HK-2 (cell line): Measurements from ENCODE around the gene CCDC102B.
"Not testable (repeated sequence)": the region's sequence is repeated elsewhere in the genome, so short reads cannot be mapped to it uniquely, and the experiment has no call there.

ENCODE experiments used
- DNase-seq: peaks from one replicate; pipeline ENCODE4 v3.0.0-alpha.2; 2018; ENCODE audit not compliant: unreplicated experiment

CCDC102B gene

GRCh38 chr18:68909579-68909978, 111.7 kb downstream of the CCDC102B start:
- no peak for DNase-seq

DNA sequence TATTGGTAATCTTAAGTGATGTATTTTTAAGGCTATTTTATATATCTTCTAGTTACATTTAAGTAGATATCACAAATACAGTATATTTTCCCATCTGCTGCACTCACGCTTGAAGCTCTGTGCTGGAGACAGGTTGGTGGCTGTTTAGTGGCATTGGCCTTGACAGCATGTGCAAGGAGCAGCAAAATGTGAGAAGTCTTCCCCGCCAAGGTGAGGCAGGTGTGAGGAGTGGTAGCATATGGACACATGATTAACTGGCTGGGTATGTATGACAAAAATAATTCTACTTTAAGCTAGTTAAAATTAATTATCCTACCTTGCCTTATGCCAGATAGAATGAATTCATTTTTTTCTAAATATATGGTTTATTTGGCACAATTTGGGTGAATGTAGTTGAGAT, 117.2 kb downstream of the CCDC102B start:
- DNase-seq, result no peak

GRCh38 chr18:68916734-68917133, 118.9 kb downstream of the CCDC102B start:
- DNase-seq, result peak; percentile 44

DNA sequence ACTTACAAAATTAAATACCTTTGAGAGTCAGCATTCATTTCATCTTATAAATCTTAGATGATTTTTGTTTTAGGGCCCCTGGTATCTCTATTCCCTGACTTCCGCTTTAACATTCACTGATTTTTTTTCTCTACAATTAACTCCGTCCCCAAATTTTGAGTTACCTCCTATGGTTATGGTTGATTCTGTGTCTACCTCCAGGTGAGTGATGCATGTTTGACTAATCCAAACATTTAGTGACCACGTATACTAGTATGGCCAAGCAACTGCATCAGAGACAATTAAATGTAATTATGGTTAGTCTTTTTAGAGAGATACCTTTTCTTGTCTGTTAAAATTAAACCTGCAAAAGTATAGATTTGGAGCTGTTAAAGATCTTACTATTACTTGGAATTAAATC, 120.3 kb downstream of the CCDC102B start:
- DNase-seq, result no peak

GRCh38 chr18:68919900-68920299, 122.0 kb downstream of the CCDC102B start:
- DNase-seq, result no peak

GRCh38 chr18:68922392-68922791, 124.5 kb downstream of the CCDC102B start:
- no peak for DNase-seq

DNA sequence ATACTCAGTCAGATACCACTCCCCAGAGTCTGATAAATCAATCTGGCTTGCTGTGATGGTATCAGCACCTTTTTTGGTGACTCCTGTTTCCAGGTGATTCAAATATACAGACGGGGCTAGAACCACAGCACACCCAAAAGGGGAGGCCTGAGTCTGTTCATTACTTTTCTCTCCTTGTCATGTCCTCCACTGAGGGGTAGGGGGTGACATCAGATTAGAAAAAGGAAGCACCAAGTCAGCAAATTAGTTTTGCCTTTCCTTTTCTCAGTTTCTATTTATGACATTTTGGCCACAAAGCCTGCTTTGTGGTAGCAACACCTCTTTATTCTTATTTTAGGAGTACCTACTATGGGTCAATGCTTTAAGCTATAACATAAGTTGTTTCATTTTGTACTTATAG, 127.4 kb downstream of the CCDC102B start:
- no peak for DNase-seq

DNA sequence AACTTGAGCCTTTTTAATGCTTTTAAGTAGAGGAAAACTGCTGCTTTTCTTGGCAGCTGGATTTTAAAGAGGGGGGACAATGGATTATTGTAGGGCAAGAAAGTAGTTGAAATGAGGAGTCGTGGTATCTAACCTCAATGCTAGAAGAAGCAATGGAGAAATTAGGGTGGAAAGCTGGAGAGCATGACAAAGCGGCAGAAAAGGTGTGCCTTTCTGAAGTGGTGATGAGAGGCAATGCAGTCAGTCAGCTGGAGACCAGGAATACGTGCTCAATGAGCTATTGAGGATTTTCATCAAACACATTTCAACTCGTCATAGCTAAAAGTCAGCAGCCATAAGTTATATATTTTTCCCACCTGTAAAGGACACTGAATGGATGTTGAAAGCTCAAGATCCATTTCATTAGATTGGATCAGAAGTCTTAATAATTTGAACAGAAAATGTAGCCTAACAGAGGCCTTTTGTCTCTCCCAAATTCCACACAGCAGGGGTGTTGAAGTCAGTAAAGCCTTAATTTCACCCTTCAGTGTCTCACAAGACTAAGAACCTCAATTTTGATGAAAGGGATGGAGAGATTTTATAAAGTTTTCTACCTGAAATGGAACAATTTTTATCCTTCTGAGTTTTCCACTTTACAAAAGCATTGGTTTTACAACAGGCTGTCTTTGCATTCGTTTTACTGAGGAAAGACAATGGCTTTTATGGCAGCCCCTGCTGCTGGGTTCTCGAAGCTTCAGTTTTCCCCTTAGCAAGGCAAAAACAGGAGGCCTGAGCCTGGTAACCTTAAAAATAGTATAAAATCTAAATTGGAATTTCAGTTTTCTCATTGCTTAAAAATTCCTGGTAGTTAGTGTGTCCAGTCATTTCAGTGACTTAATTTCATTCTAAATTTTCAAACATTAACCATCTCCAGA, 131.1 kb downstream of the CCDC102B start:
- DNase-seq, result no peak

DNA sequence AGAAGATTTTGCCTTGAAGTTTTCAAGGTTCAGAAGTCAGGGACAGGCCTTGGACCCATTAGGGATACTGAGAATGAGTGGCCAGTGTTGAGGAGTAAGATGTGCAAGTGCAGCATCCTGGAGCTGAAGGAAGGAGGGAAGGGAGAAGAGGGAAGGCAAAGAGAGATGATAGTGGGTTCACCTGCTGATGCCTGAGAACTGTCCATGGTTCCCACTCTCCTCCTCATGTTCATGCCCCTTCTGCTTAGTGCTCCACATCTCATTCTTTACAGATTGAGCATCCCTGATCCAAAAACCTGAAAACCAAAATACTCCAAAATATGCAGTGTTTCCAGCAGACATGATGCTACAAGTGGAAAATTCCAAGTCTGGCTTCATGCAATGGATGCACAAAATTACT, 137.8 kb downstream of the CCDC102B start:
- no peak for DNase-seq

DNA sequence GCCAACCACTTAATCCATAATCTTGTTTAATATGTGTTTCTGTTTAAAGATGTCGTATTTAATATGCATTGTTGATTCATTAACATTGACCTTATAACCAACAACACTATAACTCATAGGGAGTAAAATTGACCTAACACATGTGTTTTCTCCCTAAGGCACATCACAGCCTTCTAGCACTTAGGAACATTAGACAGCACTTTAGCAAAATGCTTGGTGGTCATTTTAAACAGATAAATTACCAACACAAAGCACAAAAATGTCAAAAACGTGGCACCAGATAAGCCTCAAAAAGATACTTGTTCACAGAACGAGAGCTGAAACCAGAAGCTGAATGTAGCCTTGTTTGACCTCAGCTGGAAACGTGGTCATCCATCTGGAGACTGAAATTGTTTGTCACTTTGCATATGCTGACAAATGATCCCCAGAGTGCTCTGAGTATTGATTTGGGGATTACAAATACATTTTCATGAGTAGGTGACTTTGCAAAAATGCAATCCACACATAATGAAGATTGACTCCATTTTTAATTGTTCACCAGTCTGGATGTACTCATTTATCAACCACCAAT, 139.2 kb downstream of the CCDC102B start:
- no peak for DNase-seq

- DNase-seq, result no peak
Measured at GRCh38 chr18:68940039-68940438, 142.2 kb downstream of the CCDC102B start.

- no peak for DNase-seq
Measured at GRCh38 chr18:68940754-68941153, 142.9 kb downstream of the CCDC102B start.

DNA sequence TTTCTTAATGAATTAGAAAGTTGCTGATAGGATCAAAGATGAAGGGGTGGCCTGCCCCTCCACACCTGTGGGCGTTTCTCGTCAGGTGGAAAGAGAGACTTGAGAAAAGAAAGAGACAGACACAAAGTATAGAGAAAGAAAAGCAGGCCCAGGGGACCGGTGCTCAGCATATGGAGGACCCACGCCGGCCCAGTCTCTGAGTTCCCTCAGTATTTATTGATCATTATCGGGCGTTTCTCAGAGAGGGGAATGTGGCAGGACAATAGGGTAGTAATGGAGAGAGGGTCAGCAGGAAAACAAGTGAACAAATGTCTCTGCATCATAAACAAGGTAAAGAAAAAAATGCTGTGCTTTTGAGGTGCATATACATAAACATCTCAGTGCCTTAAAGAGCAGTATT, 144.3 kb downstream of the CCDC102B start:
- DNase-seq, result no peak

DNA sequence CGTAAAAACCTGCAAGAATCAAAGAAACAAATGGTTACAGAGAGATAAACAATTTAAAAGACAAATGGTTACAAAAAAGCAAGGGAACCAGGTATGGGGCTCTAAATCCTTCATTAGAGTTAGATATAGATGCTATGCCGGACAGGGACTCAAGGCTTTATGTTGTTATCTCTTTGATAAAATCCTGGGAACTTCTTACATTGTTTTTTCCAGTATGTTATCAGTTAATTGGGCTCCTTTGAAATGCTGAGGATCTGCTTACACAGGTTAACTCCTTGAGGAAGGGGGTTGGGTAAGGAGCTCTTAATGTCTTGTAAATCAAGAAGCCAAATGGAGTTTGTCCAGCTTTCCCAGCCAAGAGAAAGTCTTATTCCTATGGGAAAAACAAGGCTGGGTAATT, 146.0 kb downstream of the CCDC102B start:
- DNase-seq, result not testable (repeated sequence)

- no peak for DNase-seq
Measured at GRCh38 chr18:68944330-68944729, 146.4 kb downstream of the CCDC102B start.

- no peak for DNase-seq
Measured at GRCh38 chr18:68944826-68945225, 146.9 kb downstream of the CCDC102B start.

- DNase-seq, result no peak
Measured at GRCh38 chr18:68948622-68949021, 150.7 kb downstream of the CCDC102B start.

GRCh38 chr18:68954738-68955137, 156.9 kb downstream of the CCDC102B start:
- no peak for DNase-seq

- DNase-seq, result no peak
Measured at GRCh38 chr18:68956650-68957049, 158.8 kb downstream of the CCDC102B start.

- no peak for DNase-seq
Measured at GRCh38 chr18:68960355-68960754, 162.5 kb downstream of the CCDC102B start.

GRCh38 chr18:68962623-68963022, 164.7 kb downstream of the CCDC102B start:
- no peak for DNase-seq

- no peak for DNase-seq
Measured at GRCh38 chr18:68965817-68966216, 167.9 kb downstream of the CCDC102B start.

- no peak for DNase-seq
Measured at GRCh38 chr18:68969027-68969426, 171.1 kb downstream of the CCDC102B start.
